HG03097 (cell line): ENCODE data around the gene DRAM1.

Experiments
- ATAC-seq: cut with Tn5 transposase; IDR thresholded peaks from one replicate; pipeline ENCODE4 v1.9.1; 2021; ENCODE audit not compliant: unreplicated experiment, low FRiP score

Gene DRAM1

GRCh38 chr12:101935890-101936746 is 58.7 kb downstream of the DRAM1 start:
- ATAC-seq = peak; percentile 50

- no peak for ATAC-seq
Observed at GRCh38 chr12:101939306-101939705, 61.9 kb downstream of the DRAM1 start.

GRCh38 chr12:101939856-101940265 is 62.5 kb downstream of the DRAM1 start:
- ATAC-seq = no peak

GRCh38 chr12:101940400-101940950 is 63.1 kb downstream of the DRAM1 start:
- no peak for ATAC-seq

GRCh38 chr12:101941306-101942249 is 64.2 kb downstream of the DRAM1 start:
- peak; percentile 44 for ATAC-seq

- no peak for ATAC-seq
Observed at GRCh38 chr12:101942250-101942605, 64.8 kb downstream of the DRAM1 start.

GRCh38 chr12:101945369-101946232 is 68.2 kb downstream of the DRAM1 start:
- ATAC-seq = no peak

GRCh38 chr12:101946233-101946611 is 68.8 kb downstream of the DRAM1 start:
- ATAC-seq = no peak

- ATAC-seq = no peak
Observed at GRCh38 chr12:101947316-101947715, 69.9 kb downstream of the DRAM1 start.

- ATAC-seq = no peak
Observed at GRCh38 chr12:101948365-101948764, 71.0 kb downstream of the DRAM1 start.

- ATAC-seq = no peak
Observed at GRCh38 chr12:101951002-101951670, 73.8 kb downstream of the DRAM1 start.

- no peak for ATAC-seq
Observed at GRCh38 chr12:101954113-101954512, 76.7 kb downstream of the DRAM1 start.

GRCh38 chr12:101954676-101955075 is 77.3 kb downstream of the DRAM1 start:
- ATAC-seq = no peak

GRCh38 chr12:101957252-101957959 is 80.0 kb downstream of the DRAM1 start:
- ATAC-seq = no peak

- ATAC-seq = no peak
Observed at GRCh38 chr12:101959607-101960006, 82.2 kb downstream of the DRAM1 start.

- no peak for ATAC-seq
Observed at GRCh38 chr12:101962486-101962885, 85.1 kb downstream of the DRAM1 start.

GRCh38 chr12:101963697-101964096 is 86.3 kb downstream of the DRAM1 start:
- no peak for ATAC-seq

GRCh38 chr12:101966496-101966895 is 89.1 kb downstream of the DRAM1 start:
- no peak for ATAC-seq

GRCh38 chr12:101967506-101967905 is 90.1 kb downstream of the DRAM1 start:
- no peak for ATAC-seq
